Measurements from ENCODE around the gene SBF2.
A peak's percentile ranks its signal among the peaks of the same experiment; 100 is the strongest.

The SBF2 gene

DNA sequence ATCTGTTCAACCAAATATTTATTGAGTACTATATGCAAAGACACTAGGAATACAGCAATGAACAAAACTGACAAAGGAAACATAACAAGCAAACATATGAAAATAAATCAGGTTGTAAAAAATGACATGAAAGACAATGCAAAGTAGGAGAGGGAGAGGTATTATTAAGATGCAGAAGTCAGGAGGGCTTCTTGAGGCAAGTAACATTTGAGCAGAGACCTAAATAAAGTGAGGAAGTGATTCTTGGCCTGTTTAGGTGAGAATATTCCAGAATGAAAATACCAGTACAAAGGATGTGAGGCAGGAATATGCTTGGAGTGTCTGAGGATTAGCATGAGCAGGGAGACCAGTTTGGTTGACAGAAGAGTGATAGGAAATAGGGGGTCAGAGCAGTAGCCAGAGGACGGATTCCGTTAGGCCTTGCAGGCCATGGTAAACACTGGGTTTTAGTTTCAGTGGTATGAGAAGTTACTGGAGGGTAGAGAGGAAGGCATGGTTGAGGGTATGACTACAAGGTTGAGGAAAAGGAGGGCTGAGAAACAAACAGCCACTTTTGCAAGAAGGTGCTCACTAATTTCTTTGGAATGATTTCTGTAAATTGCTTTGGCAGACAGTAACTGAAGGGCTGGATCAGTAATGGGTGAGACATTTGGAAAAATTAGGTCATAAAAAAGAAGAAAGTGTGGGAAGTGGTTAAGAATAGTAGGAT lies 438.3 kb downstream of the SBF2 start:
- TF ChIP-seq, protein P1, sequence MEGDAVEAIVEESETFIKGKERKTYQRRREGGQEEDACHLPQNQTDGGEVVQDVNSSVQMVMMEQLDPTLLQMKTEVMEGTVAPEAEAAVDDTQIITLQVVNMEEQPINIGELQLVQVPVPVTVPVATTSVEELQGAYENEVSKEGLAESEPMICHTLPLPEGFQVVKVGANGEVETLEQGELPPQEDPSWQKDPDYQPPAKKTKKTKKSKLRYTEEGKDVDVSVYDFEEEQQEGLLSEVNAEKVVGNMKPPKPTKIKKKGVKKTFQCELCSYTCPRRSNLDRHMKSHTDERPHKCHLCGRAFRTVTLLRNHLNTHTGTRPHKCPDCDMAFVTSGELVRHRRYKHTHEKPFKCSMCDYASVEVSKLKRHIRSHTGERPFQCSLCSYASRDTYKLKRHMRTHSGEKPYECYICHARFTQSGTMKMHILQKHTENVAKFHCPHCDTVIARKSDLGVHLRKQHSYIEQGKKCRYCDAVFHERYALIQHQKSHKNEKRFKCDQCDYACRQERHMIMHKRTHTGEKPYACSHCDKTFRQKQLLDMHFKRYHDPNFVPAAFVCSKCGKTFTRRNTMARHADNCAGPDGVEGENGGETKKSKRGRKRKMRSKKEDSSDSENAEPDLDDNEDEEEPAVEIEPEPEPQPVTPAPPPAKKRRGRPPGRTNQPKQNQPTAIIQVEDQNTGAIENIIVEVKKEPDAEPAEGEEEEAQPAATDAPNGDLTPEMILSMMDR (conservative IDR thresholded peaks at IDR 0.05; ENCODE audit: low read depth, low read length), result no peak
- no peak overlapping the region for H3K4me3 ChIP-seq (ENCODE audit: low read depth, low read length)
- DNase-seq (ENCODE audit: low read depth), result no peak

DNA sequence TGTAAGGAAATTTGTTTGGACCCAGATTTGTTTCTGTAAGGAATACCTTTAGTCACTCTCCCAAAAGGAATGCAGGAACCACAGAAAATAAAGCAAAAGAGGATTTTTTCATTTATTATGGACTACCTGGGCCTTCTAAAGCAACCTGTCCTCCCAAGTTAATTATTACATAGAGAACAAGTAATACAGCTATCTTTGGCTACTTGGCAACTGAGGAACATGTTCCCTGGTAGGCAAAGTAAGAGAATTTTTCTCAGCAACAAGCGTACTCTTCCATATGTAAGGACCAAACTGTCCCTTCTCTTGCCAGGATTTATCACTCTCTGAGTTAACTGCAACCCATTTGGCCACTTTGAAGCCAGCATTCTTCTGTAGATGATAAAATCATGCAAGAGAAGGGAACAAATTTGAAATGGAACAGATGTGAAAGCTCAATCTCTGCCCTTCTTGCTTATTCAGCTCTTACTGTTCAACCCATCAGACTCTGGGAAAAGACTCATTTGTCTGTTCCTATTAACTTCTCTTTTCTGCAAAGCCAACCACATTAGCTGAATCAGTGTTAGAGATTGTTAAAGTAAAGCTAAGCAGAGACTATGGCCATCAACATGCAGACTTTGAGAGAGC lies 440.0 kb downstream of the SBF2 start:
- DNase-seq (ENCODE audit: low read depth), result no peak
- TF ChIP-seq, protein P1 (conservative IDR thresholded peaks at IDR 0.05; ENCODE audit: low read depth, low read length), result no peak
- no peak overlapping the region for H3K4me3 ChIP-seq (ENCODE audit: low read depth, low read length)

DNA sequence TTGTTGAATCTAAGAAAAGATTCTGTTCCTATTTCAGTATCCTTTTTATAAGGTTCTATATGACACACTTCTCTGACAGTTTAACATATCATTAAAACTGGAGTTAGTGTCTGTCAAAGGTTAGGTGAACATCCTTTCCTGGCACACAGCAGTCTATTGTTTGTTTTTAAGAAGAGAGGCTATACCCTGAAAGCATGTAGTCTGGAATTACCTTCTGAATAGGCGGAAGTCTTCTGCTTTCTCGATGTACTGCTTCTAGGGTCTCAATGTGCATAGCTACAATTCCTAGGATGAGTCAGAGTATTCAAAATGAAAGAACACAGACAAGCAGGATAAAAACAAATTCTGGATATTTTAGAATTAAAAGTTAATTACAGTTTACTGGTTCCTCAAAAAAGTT lies 441.6 kb downstream of the SBF2 start:
- DNase-seq (ENCODE audit: low read depth), result peak; percentile 81
- TF ChIP-seq, protein P1 (conservative IDR thresholded peaks at IDR 0.05; ENCODE audit: low read depth, low read length), result no peak
- no peak overlapping the region for H3K4me3 ChIP-seq (ENCODE audit: low read depth, low read length)

DNA sequence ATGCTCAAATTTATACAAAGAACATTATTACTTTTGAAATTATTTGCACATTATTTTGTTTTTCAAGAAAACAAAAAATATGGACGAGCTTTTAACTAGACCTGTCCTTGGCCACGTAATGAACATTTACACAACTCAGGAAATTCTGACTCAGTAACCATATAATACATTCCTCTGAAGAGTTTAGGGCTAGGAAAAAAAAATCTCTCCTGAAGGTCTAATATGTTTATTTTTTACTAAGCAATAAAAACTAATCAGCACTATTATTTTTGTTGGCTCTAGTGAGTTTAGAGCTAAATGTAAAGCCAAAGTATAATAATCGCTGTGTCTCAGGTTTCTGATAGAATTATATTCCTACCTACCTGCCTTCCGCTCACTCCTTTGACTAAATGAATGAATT lies 442.7 kb downstream of the SBF2 start:
- H3K4me3 ChIP-seq (ENCODE audit: low read depth, low read length), result no peak overlapping the region
- DNase-seq (ENCODE audit: low read depth), result peak; percentile 88
- TF ChIP-seq, protein P1 (conservative IDR thresholded peaks at IDR 0.05; ENCODE audit: low read depth, low read length), result no peak

DNA sequence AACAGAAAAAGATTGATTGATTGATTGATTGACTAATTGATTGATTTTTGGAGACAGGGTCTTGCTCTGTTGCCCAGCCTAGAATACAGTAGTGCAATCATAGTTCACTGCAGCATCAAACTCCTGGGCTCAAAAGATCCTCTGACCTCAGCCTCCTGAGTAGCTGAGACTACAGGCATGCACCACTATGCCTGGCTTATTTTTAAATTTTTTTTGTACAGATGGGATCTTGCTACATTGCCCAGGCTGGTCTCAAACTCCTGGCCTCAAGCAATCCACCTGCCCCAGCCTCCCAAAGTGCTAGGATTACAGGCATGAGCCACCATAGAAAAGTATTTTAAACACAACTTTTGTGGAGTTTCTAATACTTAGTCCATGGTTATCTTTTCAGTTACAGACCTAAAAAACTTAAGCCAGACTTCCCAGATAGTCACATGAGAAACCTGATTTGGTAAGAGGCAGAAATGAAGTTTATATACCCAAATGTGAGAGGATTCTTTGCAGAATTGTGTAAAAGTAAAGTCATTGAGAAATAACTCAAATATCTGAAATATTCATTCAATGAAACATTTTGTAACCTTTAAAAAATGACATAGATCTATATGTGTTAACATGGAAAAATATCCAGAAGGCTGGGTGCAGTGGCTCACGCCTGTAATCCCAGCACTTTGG lies 443.7 kb downstream of the SBF2 start:
- TF ChIP-seq, protein P1 (conservative IDR thresholded peaks at IDR 0.05; ENCODE audit: low read depth, low read length), result no peak
- no peak overlapping the region for H3K4me3 ChIP-seq (ENCODE audit: low read depth, low read length)
- DNase-seq (ENCODE audit: low read depth), result peak; percentile 64

DNA sequence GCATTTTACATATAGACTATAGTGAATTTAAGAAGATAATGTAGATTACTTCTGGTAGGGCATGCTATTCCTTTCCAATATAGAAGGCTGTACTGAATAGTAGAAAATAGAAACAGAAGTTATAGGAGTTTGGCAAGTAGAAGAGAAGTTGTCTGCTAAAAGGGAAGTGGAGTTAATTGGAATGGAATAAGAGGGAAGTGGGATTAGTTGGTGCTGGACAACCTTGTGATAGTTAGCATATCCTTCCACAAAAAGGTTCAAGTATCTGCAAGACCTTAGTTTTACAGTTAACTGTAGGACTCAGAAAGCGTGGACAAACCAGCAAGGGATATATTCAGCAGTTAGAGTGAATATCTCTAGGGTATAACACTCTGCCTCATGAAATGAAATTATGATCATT lies 444.6 kb downstream of the SBF2 start:
- DNase-seq (ENCODE audit: low read depth), result no peak
- no peak overlapping the region for H3K4me3 ChIP-seq (ENCODE audit: low read depth, low read length)
- TF ChIP-seq, protein P1 (conservative IDR thresholded peaks at IDR 0.05; ENCODE audit: low read depth, low read length), result no peak
